Liver (tissue), 3 donors: ENCODE measurements around the gene C6orf132.

Experiments used
- EGR1 ChIP-seq, 2 donors: IDR thresholded peaks; 2 replicates each; pipeline ENCODE4 v1.6.1; 2016 to 2018; ENCODE audit warnings: antibody characterized with exemption in 2 of 2, low read depth in 2 of 2
- GABPA ChIP-seq, 2 donors: IDR thresholded peaks in 1 of 2; conservative IDR thresholded peaks in 1 of 2; 2 replicates each; pipeline ENCODE4 v1.6.1; 2016; ENCODE audit warnings: antibody characterized with exemption in 2 of 2, mild to moderate bottlenecking in 1 of 2, moderate library complexity in 1 of 2
- NR2F2 ChIP-seq: IDR thresholded peaks from 2 replicates; pipeline ENCODE4 v1.6.1; 2016; ENCODE audit warnings: antibody characterized with exemption
- RAD21 ChIP-seq, 2 donors: IDR thresholded peaks; 2 replicates each; pipeline ENCODE4 v1.6.1; 2016; ENCODE audit warnings: antibody characterized with exemption in 2 of 2, mild to moderate bottlenecking in 2 of 2
- RXRA ChIP-seq, 2 donors: IDR thresholded peaks; 2 replicates each; pipeline ENCODE4 v1.6.1; 2017 to 2018; ENCODE audit warnings: antibody characterized with exemption in 2 of 2, mild to moderate bottlenecking in 1 of 2
- SP1 ChIP-seq: IDR thresholded peaks from 2 replicates; pipeline ENCODE4 v1.6.1; 2018; ENCODE audit warnings: antibody characterized with exemption, mild to moderate bottlenecking
- YY1 ChIP-seq: IDR thresholded peaks from 2 replicates; pipeline ENCODE4 v1.6.1; 2016; ENCODE audit warnings: antibody characterized with exemption, mild to moderate bottlenecking
- TF ChIP-seq, protein P1 (sequence below): fragments of 150-350 bp; IDR thresholded peaks from 2 replicates; pipeline ENCODE4 v1.5.1; 2017; ENCODE audit warnings: improper control_type of control experiment, low read depth, low read length; ENCODE audit not compliant: missing input control
- TF ChIP-seq, protein P2 (sequence below): IDR thresholded peaks from 2 replicates; pipeline ENCODE4 v1.6.1; 2016; ENCODE audit warnings: antibody characterized with exemption
- TF ChIP-seq, protein P3 (sequence below): IDR thresholded peaks from 2 replicates; pipeline ENCODE4 v1.6.1; 2016; ENCODE audit warnings: antibody characterized with exemption, mild to moderate bottlenecking
- donor health status: healthy.
- donor health status: healthy.

DNA sequence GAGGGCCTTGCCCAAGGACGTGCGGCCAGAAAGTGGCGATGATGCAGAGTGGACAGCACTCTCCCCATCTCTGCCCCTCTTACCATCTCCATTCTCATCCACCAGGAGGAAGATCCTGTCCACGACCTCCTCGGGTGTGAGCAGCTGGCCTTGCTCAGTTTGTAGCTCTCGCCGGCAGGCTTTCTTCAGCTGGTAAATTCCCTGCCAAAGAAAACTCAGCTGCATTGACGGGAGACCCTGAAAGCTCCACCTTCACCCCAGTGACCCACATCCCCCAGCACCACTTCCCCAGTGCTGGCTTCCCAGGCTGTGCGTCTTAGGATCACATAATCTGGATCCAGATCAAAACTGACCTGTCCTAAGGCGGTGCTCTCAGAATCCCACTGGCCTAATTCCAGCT, 43.2 kb upstream of the C6orf132 start:
- TF ChIP-seq, protein P1, sequence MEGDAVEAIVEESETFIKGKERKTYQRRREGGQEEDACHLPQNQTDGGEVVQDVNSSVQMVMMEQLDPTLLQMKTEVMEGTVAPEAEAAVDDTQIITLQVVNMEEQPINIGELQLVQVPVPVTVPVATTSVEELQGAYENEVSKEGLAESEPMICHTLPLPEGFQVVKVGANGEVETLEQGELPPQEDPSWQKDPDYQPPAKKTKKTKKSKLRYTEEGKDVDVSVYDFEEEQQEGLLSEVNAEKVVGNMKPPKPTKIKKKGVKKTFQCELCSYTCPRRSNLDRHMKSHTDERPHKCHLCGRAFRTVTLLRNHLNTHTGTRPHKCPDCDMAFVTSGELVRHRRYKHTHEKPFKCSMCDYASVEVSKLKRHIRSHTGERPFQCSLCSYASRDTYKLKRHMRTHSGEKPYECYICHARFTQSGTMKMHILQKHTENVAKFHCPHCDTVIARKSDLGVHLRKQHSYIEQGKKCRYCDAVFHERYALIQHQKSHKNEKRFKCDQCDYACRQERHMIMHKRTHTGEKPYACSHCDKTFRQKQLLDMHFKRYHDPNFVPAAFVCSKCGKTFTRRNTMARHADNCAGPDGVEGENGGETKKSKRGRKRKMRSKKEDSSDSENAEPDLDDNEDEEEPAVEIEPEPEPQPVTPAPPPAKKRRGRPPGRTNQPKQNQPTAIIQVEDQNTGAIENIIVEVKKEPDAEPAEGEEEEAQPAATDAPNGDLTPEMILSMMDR: no peak
- TF ChIP-seq RXRA (IDR thresholded peaks at IDR 0.05) (no peak), NR2F2 (no peak), SP1 (no peak), RAD21 (IDR thresholded peaks at IDR 0.05) (no peak), YY1 (no peak), GABPA (IDR thresholded peaks at IDR 0.05 in 1 of 2, conservative IDR thresholded peaks at IDR 0.05 in 1 of 2) (no peak), EGR1 (IDR thresholded peaks at IDR 0.05; ENCODE audit: low read depth in 2 of 2) (no peak)
- TF ChIP-seq, protein P2, sequence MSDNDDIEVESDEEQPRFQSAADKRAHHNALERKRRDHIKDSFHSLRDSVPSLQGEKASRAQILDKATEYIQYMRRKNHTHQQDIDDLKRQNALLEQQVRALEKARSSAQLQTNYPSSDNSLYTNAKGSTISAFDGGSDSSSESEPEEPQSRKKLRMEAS: no peak
- TF ChIP-seq, protein P3, sequence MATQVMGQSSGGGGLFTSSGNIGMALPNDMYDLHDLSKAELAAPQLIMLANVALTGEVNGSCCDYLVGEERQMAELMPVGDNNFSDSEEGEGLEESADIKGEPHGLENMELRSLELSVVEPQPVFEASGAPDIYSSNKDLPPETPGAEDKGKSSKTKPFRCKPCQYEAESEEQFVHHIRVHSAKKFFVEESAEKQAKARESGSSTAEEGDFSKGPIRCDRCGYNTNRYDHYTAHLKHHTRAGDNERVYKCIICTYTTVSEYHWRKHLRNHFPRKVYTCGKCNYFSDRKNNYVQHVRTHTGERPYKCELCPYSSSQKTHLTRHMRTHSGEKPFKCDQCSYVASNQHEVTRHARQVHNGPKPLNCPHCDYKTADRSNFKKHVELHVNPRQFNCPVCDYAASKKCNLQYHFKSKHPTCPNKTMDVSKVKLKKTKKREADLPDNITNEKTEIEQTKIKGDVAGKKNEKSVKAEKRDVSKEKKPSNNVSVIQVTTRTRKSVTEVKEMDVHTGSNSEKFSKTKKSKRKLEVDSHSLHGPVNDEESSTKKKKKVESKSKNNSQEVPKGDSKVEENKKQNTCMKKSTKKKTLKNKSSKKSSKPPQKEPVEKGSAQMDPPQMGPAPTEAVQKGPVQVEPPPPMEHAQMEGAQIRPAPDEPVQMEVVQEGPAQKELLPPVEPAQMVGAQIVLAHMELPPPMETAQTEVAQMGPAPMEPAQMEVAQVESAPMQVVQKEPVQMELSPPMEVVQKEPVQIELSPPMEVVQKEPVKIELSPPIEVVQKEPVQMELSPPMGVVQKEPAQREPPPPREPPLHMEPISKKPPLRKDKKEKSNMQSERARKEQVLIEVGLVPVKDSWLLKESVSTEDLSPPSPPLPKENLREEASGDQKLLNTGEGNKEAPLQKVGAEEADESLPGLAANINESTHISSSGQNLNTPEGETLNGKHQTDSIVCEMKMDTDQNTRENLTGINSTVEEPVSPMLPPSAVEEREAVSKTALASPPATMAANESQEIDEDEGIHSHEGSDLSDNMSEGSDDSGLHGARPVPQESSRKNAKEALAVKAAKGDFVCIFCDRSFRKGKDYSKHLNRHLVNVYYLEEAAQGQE: no peak
